ENCODE data around the gene ZMIZ1. TPM values are rescaled to one million over a fixed set of nuclear protein-coding genes. Genes with fewer than 3 reads are reported as not detected.

ZMIZ1 gene
- total RNA-seq, 4 donors from 2014 or later, result 65.5 to 88.2 (median 69.3) TPM

DNA sequence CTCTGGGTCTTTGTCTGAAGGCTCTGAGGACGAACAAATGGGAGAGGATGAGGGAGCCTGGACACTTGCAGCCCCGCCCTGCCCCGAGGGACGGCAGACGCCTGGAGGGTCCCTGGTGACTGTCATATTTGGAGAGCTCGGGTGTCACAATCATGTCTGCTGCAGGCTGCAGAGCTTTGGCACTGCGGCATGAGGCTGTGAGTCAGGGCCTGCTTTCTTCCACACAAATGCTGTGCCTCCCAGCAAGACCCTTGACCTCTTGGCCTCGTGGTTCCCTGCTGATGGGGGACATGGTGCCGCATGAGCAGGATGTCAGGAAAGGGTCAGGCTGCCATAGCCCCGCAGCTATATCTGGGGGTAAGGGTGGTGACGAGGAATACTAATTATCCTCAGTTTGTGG lies 213.6 kb downstream of the ZMIZ1 start:
- TF ChIP-seq POLR2A (IDR thresholded peaks at IDR 0.05) (no peak), EP300 (IDR thresholded peaks at IDR 0.05) (no peak)
- TF ChIP-seq, protein P1, sequence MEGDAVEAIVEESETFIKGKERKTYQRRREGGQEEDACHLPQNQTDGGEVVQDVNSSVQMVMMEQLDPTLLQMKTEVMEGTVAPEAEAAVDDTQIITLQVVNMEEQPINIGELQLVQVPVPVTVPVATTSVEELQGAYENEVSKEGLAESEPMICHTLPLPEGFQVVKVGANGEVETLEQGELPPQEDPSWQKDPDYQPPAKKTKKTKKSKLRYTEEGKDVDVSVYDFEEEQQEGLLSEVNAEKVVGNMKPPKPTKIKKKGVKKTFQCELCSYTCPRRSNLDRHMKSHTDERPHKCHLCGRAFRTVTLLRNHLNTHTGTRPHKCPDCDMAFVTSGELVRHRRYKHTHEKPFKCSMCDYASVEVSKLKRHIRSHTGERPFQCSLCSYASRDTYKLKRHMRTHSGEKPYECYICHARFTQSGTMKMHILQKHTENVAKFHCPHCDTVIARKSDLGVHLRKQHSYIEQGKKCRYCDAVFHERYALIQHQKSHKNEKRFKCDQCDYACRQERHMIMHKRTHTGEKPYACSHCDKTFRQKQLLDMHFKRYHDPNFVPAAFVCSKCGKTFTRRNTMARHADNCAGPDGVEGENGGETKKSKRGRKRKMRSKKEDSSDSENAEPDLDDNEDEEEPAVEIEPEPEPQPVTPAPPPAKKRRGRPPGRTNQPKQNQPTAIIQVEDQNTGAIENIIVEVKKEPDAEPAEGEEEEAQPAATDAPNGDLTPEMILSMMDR (IDR thresholded peaks at IDR 0.05), result no peak
- Histone ChIP-seq H3K27me3 (no peaks in the 10 kb centered on the region), H3K27ac (peak overlapping the region in 1 of 4 donors; percentile 30), H3K4me1 (peaks cover 0 to 55% (median 27%) of the 10 kb centered on the region in 4 donors), H3K36me3 (peaks cover 0 to 52% (median 8%) of the 10 kb centered on the region in 3 donors), H3K9me3 (no peaks in the 10 kb centered on the region), H3K4me3 (no peak overlapping the region)
- WGBS, 2 donors, result 50 to 54% methylated on average over 11 of the region's 11 CpGs
- DNase-seq (ENCODE audit: low spot score in 2 of 2), result no peak

DNA sequence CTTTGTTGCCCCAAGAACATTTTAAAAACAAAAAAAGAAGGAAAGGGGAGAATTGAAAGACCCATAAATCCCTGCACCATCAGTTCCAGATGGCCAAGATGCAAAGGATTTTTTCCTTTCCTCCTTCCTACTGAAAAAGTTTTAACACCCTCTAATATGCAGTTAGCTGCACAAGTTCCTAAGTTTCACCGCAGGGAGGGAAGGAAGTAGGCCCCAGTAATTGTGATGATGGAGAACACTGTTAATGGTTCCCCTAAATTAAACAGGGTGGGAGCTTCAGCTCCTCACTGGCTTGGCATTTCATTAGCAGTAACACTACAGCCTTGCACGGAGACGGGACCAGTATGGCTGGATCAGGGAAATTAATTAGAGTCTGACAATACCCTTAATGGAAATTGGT lies 214.8 kb downstream of the ZMIZ1 start:
- no peaks in the 10 kb centered on the region for H3K27me3 ChIP-seq
- no peak for DNase-seq (ENCODE audit: low spot score in 2 of 2)
- WGBS, 2 donors, result 69 to 80% methylated on average over 3 of the region's 3 CpGs
- H3K36me3 ChIP-seq, result peaks cover 0 to 50% (median 0%) of the 10 kb centered on the region in 3 donors
- H3K4me3 ChIP-seq, result no peak overlapping the region
- TF ChIP-seq, protein P1 (IDR thresholded peaks at IDR 0.05), result no peak
- TF ChIP-seq POLR2A (IDR thresholded peaks at IDR 0.05), result no peak
- no peak for TF ChIP-seq EP300 (IDR thresholded peaks at IDR 0.05)
- H3K4me1 ChIP-seq, result peaks cover 0 to 63% (median 27%) of the 10 kb centered on the region in 4 donors
- H3K27ac ChIP-seq, result no peak overlapping the region
- no peaks in the 10 kb centered on the region for H3K9me3 ChIP-seq

DNA sequence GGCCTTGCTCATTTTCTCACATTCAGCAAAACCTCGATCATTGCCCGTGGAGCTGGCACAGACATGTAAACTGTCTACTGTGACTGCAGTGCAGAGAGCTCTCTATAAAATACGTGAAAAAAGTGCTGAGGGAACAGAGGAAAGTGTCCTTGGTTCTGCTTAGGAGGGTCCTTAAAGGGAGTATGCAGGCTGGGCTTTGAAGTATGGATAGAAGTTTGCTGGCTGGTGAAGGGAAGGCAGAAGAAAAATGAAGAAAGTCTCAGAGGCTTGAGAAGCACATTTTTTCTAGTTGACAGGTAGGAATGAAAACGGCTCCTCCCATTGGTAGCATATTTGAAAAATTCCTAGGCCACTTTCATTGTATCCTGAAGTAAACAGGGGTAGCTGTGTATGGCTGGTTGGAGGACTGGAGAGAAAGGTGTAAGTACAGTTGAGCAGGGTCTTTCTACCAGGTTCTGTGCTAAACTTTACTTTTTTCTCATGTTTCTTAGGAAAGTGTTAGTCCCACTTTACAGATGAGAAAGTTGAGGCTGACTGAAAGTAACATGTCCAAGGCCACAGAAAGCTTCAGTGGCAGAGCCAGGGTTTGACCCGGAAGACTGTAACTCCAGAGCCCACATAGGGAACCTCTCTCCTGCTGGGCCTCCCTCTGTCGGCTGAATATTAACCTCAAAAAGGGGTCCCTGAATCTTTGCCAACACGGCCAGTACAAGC lies 215.5 kb downstream of the ZMIZ1 start:
- no peaks in the 10 kb centered on the region for H3K27me3 ChIP-seq
- TF ChIP-seq EP300 (IDR thresholded peaks at IDR 0.05) (no peak), POLR2A (IDR thresholded peaks at IDR 0.05) (no peak)
- TF ChIP-seq, protein P1 (IDR thresholded peaks at IDR 0.05), result no peak
- peak overlapping the region in 3 of 4 donors; percentile 16 to 79 (median 79) for H3K27ac ChIP-seq
- H3K4me3 ChIP-seq, result no peak overlapping the region
- H3K36me3 ChIP-seq, result peaks cover 0 to 50% (median 0%) of the 10 kb centered on the region in 3 donors
- peaks cover 0 to 68% (median 27%) of the 10 kb centered on the region in 4 donors for H3K4me1 ChIP-seq
- WGBS, 2 donors, result 87 to 88% methylated on average over 7 of the region's 7 CpGs
- no peaks in the 10 kb centered on the region for H3K9me3 ChIP-seq
- DNase-seq (ENCODE audit: low spot score in 2 of 2), result no peak

DNA sequence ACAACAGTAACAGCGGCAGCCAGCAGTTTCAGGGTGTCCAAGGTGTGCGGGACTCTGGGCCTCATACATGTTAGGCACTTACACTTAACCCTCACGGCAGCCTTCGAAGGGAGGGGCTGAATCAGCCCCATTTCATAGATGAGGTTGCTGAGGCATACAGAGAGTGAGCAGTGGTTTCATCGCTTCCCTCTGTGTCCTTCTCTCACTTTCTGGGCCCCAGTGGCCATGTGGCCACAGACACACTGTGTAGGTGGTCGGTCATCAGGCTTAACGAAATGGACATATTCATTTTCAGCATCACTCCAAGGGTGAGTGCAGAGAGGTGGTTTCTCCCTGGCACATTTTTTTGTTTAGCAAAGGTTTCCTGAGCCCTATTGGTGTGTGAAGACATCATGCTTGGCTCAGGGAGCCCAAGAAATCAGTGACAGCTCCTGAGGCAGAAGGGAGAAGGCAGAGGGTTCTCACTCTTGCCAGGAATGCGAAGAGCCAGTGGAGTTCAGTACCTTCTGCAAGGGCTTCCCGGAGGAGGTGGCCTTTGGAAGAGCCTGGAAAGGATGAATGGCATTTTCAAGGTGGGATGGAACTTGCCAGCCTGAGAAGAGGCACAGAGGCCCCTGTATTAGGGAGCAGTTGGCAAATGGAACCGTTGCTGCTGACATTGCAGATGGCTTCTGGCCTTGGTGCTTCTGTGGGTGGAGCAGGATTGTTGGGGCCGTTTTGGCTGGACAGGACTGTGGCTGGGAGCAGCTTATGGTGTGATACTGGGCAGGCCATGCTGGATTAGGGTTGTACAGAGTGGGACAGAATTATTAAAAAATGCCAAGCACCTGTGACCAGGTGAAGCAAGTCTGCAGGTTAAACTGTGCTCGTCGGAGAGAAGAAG lies 216.8 kb downstream of the ZMIZ1 start:
- no peak for TF ChIP-seq POLR2A (IDR thresholded peaks at IDR 0.05)
- no peak for TF ChIP-seq EP300 (IDR thresholded peaks at IDR 0.05)
- TF ChIP-seq, protein P1 (IDR thresholded peaks at IDR 0.05), result no peak
- Histone ChIP-seq H3K9me3 (no peaks in the 10 kb centered on the region), H3K27ac (peak overlapping the region in 3 of 4 donors; percentile 65 to 79 (median 79)), H3K36me3 (peaks cover 0 to 56% (median 0%) of the 10 kb centered on the region in 3 donors), H3K27me3 (no peaks in the 10 kb centered on the region), H3K4me3 (no peak overlapping the region), H3K4me1 (peaks cover 0 to 74% (median 27%) of the 10 kb centered on the region in 4 donors)
- 69 to 71% methylated on average over 12 to 13 of the region's 13 CpGs for WGBS, 2 donors
- no peak for DNase-seq (ENCODE audit: low spot score in 2 of 2)
